Small intestine (tissue), 7 donors: ENCODE measurements around the gene ENOPH1. TPM values are rescaled to one million over a fixed set of nuclear protein-coding genes. Genes with fewer than 3 reads are reported as not detected.

ENCODE experiments used
- DNase-seq, 2 donors: peaks; one replicate each; pipeline versions ENCODE4 v3.0.0 to v3.0.0-alpha.2; 2013
- FAIRE-seq: peaks from 2 replicates; lab custom pipeline; 2012; peaks lifted over from hg19 to GRCh38; lab: Jason Lieb, UNC
- H3K27ac ChIP-seq, 3 donors: one replicate each; pipeline ENCODE4 v1.5.1; 2013; ENCODE audit warnings: low read length in 2 of 3, mild to moderate bottlenecking in 2 of 3, control low read depth in 1 of 3, inconsistent platforms in 1 of 3, low read depth in 1 of 3, moderate library complexity in 1 of 3
- H3K27me3 ChIP-seq, 3 donors: one replicate each; pipeline ENCODE4 v1.6.1; 2013; ENCODE audit warnings: low read length in 3 of 3, inconsistent platforms in 1 of 3; ENCODE audit not compliant: control insufficient read depth in 3 of 3, insufficient read depth in 3 of 3
- H3K36me3 ChIP-seq, 3 donors: one replicate each; pipeline ENCODE4 v1.6.1; 2013; ENCODE audit warnings: low read length in 3 of 3, inconsistent platforms in 1 of 3, low read depth in 1 of 3, mild to moderate bottlenecking in 1 of 3, moderate library complexity in 1 of 3; ENCODE audit not compliant: control insufficient read depth in 3 of 3, insufficient read depth in 2 of 3
- H3K4me1 ChIP-seq, 3 donors: one replicate each; pipeline ENCODE4 v1.6.1; 2013; ENCODE audit warnings: low read length in 2 of 3, inconsistent platforms in 1 of 3, low read depth in 1 of 3, mild to moderate bottlenecking in 1 of 3, moderate library complexity in 1 of 3; ENCODE audit not compliant: control insufficient read depth in 3 of 3, insufficient read depth in 2 of 3
- H3K4me3 ChIP-seq, 3 donors: one replicate each; pipeline ENCODE4 v1.5.1; 2013; ENCODE audit warnings: low read length in 3 of 3, control low read depth in 1 of 3, inconsistent platforms in 1 of 3, low read depth in 1 of 3, mild to moderate bottlenecking in 1 of 3, moderate library complexity in 1 of 3
- H3K9me3 ChIP-seq, 2 donors: one replicate each; pipeline ENCODE4 v1.6.1; 2013; ENCODE audit warnings: low read depth in 1 of 2, low read length in 1 of 2; ENCODE audit not compliant: control insufficient read depth in 2 of 2, insufficient read depth in 1 of 2
- WGBS, 3 donors: extraction: QIAGEN DNeasy Blood & Tissue Kit; methylation state at CpG; one replicate each; pipeline ENCODE4 v1.1.7; 2013; 5-methylcytosine and 5-hydroxymethylcytosine counted together
- polyA plus RNA-seq, 4 donors: library from polyadenylated mRNA; stranded (reverse) in 3 of 4; unstranded in 1 of 4; fragments of 200-250 nt in 3 of 4; fragments of 120-200 nt in 1 of 4; gene quantifications; one replicate each; pipeline versions ENCODE4 v1.2.1 to v1.2.3, GENCODE V29; 2013
- donor health status: healthy with polysubstance abuse.
- donor health status: control.
- donor health status: control.
- donor health status: Bipolar disorder and iron deficiency.
- donor health status: healthy.

Gene ENOPH1
- polyA plus RNA-seq, 4 donors, result 25.3 to 45.8 (median 37.7) TPM

- DNase-seq (no peak), FAIRE-seq (no peak)
- Histone ChIP-seq H3K27ac (peak overlapping the region; percentile 96 to 100 (median 97)), H3K36me3 (peaks cover 5 to 18% (median 9%) of the 10 kb centered on the region in 3 donors), H3K9me3 (no peaks in the 10 kb centered on the region), H3K4me3 (peak overlapping the region; percentile 75 to 98 (median 98)), H3K4me1 (peaks cover 0 to 7% (median 7%) of the 10 kb centered on the region in 3 donors), H3K27me3 (no peaks in the 10 kb centered on the region)
- 0 to 1% (median 0%) methylated on average over 46 to 58 of the region's 58 CpGs for WGBS, 3 donors
These were observed 630 bp upstream of the ENOPH1 start for GRCh38 chr4:82429728-82430192.

- DNase-seq (peak; percentile 65 to 78), FAIRE-seq (no peak)
These were observed 765 bp downstream of the ENOPH1 start for GRCh38 chr4:82430964-82431745.

GRCh38 chr4:82431831-82432230, 1.4 kb downstream of the ENOPH1 start:
- FAIRE-seq (no peak), DNase-seq (no peak)
- H3K4me3 ChIP-seq, result no peak overlapping the region
- H3K27ac ChIP-seq, result no peak overlapping the region
- H3K36me3 ChIP-seq, result peaks cover 2 to 23% (median 3%) of the 10 kb centered on the region in 3 donors
- no peaks in the 10 kb centered on the region for H3K27me3 ChIP-seq
- H3K9me3 ChIP-seq, result no peaks in the 10 kb centered on the region
- H3K4me1 ChIP-seq, result peaks cover 0 to 7% (median 7%) of the 10 kb centered on the region in 3 donors
- WGBS, 3 donors, result 88 to 93% (median 93%) methylated on average over 4 of the region's 4 CpGs

More at GRCh38 chr4:82430964-82431745, 765 bp downstream of the ENOPH1 start:
- Histone ChIP-seq H3K27me3 (no peaks in the 10 kb centered on the region), H3K4me3 (peak overlapping the region; percentile 75 to 98 (median 98)), H3K9me3 (no peaks in the 10 kb centered on the region), H3K27ac (peak overlapping the region; percentile 96 to 100 (median 97)), H3K36me3 (peaks cover 3 to 18% (median 9%) of the 10 kb centered on the region in 3 donors), H3K4me1 (peaks cover 0 to 7% (median 7%) of the 10 kb centered on the region in 3 donors)
- WGBS, 3 donors, result 3 to 4% (median 3%) methylated on average over 32 to 33 of the region's 33 CpGs

- Histone ChIP-seq H3K36me3 (peaks cover 0 to 20% (median 1%) of the 10 kb centered on the region in 3 donors), H3K27me3 (no peaks in the 10 kb centered on the region), H3K27ac (no peak overlapping the region), H3K9me3 (no peaks in the 10 kb centered on the region), H3K4me1 (peaks cover 0 to 7% (median 6%) of the 10 kb centered on the region in 3 donors), H3K4me3 (no peak overlapping the region)
- WGBS, 3 donors, result 82 to 88% (median 85%) methylated on average over 18 of the region's 18 CpGs
- DNase-seq (no peak), FAIRE-seq (no peak)
These were observed 2.2 kb downstream of the ENOPH1 start for GRCh38 chr4:82432596-82432995.

- 60 to 71% (median 70%) methylated on average over 2 of the region's 2 CpGs for WGBS, 3 donors
- Histone ChIP-seq H3K27me3 (no peaks in the 10 kb centered on the region), H3K36me3 (peaks cover 0 to 20% (median 1%) of the 10 kb centered on the region in 3 donors), H3K4me1 (peaks cover 0 to 7% (median 3%) of the 10 kb centered on the region in 3 donors), H3K9me3 (no peaks in the 10 kb centered on the region), H3K4me3 (no peak overlapping the region), H3K27ac (no peak overlapping the region)
- DNase-seq (no peak), FAIRE-seq (no peak)
These were observed 3.4 kb downstream of the ENOPH1 start for GRCh38 chr4:82433791-82434190.

GRCh38 chr4:82434949-82435348, 4.6 kb downstream of the ENOPH1 start:
- WGBS, 3 donors, result 94 to 98% (median 96%) methylated on average over 7 of the region's 7 CpGs
- FAIRE-seq, result no peak
- H3K4me3 ChIP-seq, result no peak overlapping the region

GRCh38 chr4:82436130-82436529, 5.7 kb downstream of the ENOPH1 start:
- H3K9me3 ChIP-seq, result no peaks in the 10 kb centered on the region
- DNase-seq (no peak), FAIRE-seq (no peak)
- H3K27me3 ChIP-seq, result no peaks in the 10 kb centered on the region
- no peak overlapping the region for H3K4me3 ChIP-seq
- 94 to 95% (median 95%) methylated on average over 5 of the region's 5 CpGs for WGBS, 3 donors
- H3K27ac ChIP-seq, result no peak overlapping the region
- H3K4me1 ChIP-seq, result peaks cover 2 to 7% (median 3%) of the 10 kb centered on the region in 3 donors
- H3K36me3 ChIP-seq, result peaks cover 0 to 20% (median 1%) of the 10 kb centered on the region in 3 donors

More at GRCh38 chr4:82434949-82435348, 4.6 kb downstream of the ENOPH1 start:
- no peaks in the 10 kb centered on the region for H3K9me3 ChIP-seq
- H3K27me3 ChIP-seq, result no peaks in the 10 kb centered on the region
- no peak for DNase-seq
- peaks cover 2 to 7% (median 3%) of the 10 kb centered on the region in 3 donors for H3K4me1 ChIP-seq
- peaks cover 0 to 20% (median 1%) of the 10 kb centered on the region in 3 donors for H3K36me3 ChIP-seq
- no peak overlapping the region for H3K27ac ChIP-seq

- no peak overlapping the region for H3K27ac ChIP-seq
- no peak overlapping the region for H3K4me3 ChIP-seq
- no peak for FAIRE-seq
- H3K4me1 ChIP-seq, result peaks cover 2 to 7% (median 3%) of the 10 kb centered on the region in 3 donors
- no peaks in the 10 kb centered on the region for H3K9me3 ChIP-seq
- WGBS, 3 donors, result 95 to 99% (median 96%) methylated on average over 4 of the region's 4 CpGs
- peaks cover 0 to 20% (median 1%) of the 10 kb centered on the region in 3 donors for H3K36me3 ChIP-seq
- H3K27me3 ChIP-seq, result no peaks in the 10 kb centered on the region
- no peak for DNase-seq
These were observed 6.4 kb downstream of the ENOPH1 start for GRCh38 chr4:82436780-82437179.
